GM18861 (cell line): ENCODE results near the gene RO60.

Source experiments
- ATAC-seq: cut with Tn5 transposase; IDR thresholded peaks from one replicate; pipeline ENCODE4 v1.9.1; 2021; ENCODE audit not compliant: unreplicated experiment

RO60 gene

GRCh38 chr1:193060406-193060805, 994 bp downstream of the RO60 start:
- ATAC-seq = no peak

GRCh38 chr1:193060938-193061337, 1.5 kb downstream of the RO60 start:
- ATAC-seq = no peak

- ATAC-seq = no peak
These were observed 3.5 kb downstream of the RO60 start for GRCh38 chr1:193062698-193063463.

GRCh38 chr1:193065954-193066353, 6.5 kb downstream of the RO60 start:
- no peak for ATAC-seq

GRCh38 chr1:193066606-193067005, 7.2 kb downstream of the RO60 start:
- ATAC-seq = peak; percentile 29

GRCh38 chr1:193068013-193068412, 8.6 kb downstream of the RO60 start:
- ATAC-seq = no peak

GRCh38 chr1:193069748-193070385, 10.5 kb downstream of the RO60 start:
- ATAC-seq = no peak

- ATAC-seq = no peak
These were observed 11.0 kb downstream of the RO60 start for GRCh38 chr1:193070386-193070753.

- peak; percentile 44 for ATAC-seq
These were observed 11.5 kb downstream of the RO60 start for GRCh38 chr1:193070942-193071341.

GRCh38 chr1:193077991-193078390, 18.6 kb downstream of the RO60 start:
- ATAC-seq = no peak

- no peak for ATAC-seq
These were observed 19.8 kb downstream of the RO60 start for GRCh38 chr1:193079187-193079586.

- ATAC-seq = peak; percentile 88
These were observed 24.1 kb downstream of the RO60 start for GRCh38 chr1:193083365-193084088.

- ATAC-seq = no peak
These were observed 25.9 kb downstream of the RO60 start for GRCh38 chr1:193085263-193085662.

GRCh38 chr1:193086342-193086741, 26.9 kb downstream of the RO60 start:
- no peak for ATAC-seq

GRCh38 chr1:193087893-193088292, 28.5 kb downstream of the RO60 start:
- no peak for ATAC-seq

GRCh38 chr1:193090865-193091264, 31.5 kb downstream of the RO60 start:
- no peak for ATAC-seq

GRCh38 chr1:193094112-193094511, 34.7 kb downstream of the RO60 start:
- ATAC-seq = no peak

- ATAC-seq = no peak
These were observed 43.2 kb downstream of the RO60 start for GRCh38 chr1:193102662-193103061.

- no peak for ATAC-seq
These were observed 44.5 kb downstream of the RO60 start for GRCh38 chr1:193103759-193104501.

GRCh38 chr1:193104502-193104906, 45.1 kb downstream of the RO60 start:
- peak; percentile 35 for ATAC-seq
